Body of pancreas (tissue), 4 donors: ENCODE measurements around the gene AOC3. TPM values are rescaled to one million over a fixed set of nuclear protein-coding genes. Genes with fewer than 3 reads are reported as not detected.
A peak's percentile ranks its signal among the peaks of the same experiment; 100 is the strongest.

Source experiments
- ATAC-seq: fragments of 150-250 bp; one replicate; pipeline ENCODE4 v1.9.1; 2016
- DNase-seq, 4 donors: peaks; one replicate each; pipeline ENCODE4 v3.0.0-alpha.2; 2019
- H3K27ac ChIP-seq, 4 donors: fragments of 200-600 bp; sonication (generic); 1 replicate in 3 of 4; 2 replicates in 1 of 4; pipeline versions ENCODE4 v1.5.1 to v1.6.1; 2016 to 2019; ENCODE audit warnings: mild to moderate bottlenecking in 1 of 4, mixed read lengths in 1 of 4, moderate library complexity in 1 of 4
- H3K27me3 ChIP-seq, 2 donors: fragments of 200-600 bp; sonication (generic); one replicate each; pipeline ENCODE4 v1.6.0; 2016; ENCODE audit warnings: mild to moderate bottlenecking in 1 of 2
- H3K36me3 ChIP-seq, 2 donors: fragments of 200-600 bp; sonication (generic); replicated peaks in 1 of 2; 2 replicates each; pipeline ENCODE4 v1.5.1; 2016; ENCODE audit warnings: low read depth in 2 of 2; ENCODE audit not compliant: insufficient read depth in 1 of 2
- H3K4me1 ChIP-seq: fragments of 200-600 bp; sonication (generic); one replicate; pipeline ENCODE4 v1.6.0; 2016
- H3K4me3 ChIP-seq, 2 donors: fragments of 200-600 bp; sonication (generic); 1 replicate in 1 of 2; 2 replicates in 1 of 2; pipeline ENCODE4 v1.5.1; 2016 to 2019
- H3K9me3 ChIP-seq, 3 donors: fragments of 200-600 bp; sonication (generic); 1 replicate in 2 of 3; 2 replicates in 1 of 3; pipeline ENCODE4 v1.5.1; 2016
- CTCF ChIP-seq, 7 experiments: fragments of 450-650 bp in 4 of 7; fragments of 200-600 bp in 3 of 7; sonication (generic) in 3 of 7; IDR thresholded peaks; one replicate each; pipeline ENCODE4 v1.5.1; 2016 to 2019; ENCODE audit warnings: antibody characterized with exemption in 7 of 7
- POLR2A ChIP-seq, 3 donors: fragments of 450-650 bp; IDR thresholded peaks; one replicate each; pipeline ENCODE4 v1.6.1; 2016; ENCODE audit warnings: antibody characterized with exemption in 3 of 3, mild to moderate bottlenecking in 2 of 3
- WGBS, 2 donors: methylation state at CpG; one replicate each; pipeline ENCODE4 v1.1.5; 2017; 5-methylcytosine and 5-hydroxymethylcytosine counted together
- intact Hi-C: fragments of 100-400 bp; cut with DNase I; formaldehyde crosslinking; loops from one replicate; pipeline ENCODE4 v1.15.1; 2023
- total RNA-seq, 2 donors: library from RNA; depleted of rRNA; stranded (reverse); fragments of >200 nt; gene quantifications; one replicate each; pipeline ENCODE4 v1.1.0, GENCODE V29; 2016

AOC3 gene
- total RNA-seq, 2 donors from 2014 or later = 6.5 to 55.7 TPM

GRCh38 chr17:42891539-42892152, 40.6 kb downstream of the AOC3 start:
- TF ChIP-seq CTCF (IDR thresholded peaks at IDR 0.05) (no peak), POLR2A (IDR thresholded peaks at IDR 0.05) (no peak)
- Histone ChIP-seq H3K9me3 (no peaks in the 10 kb centered on the region), H3K27me3 (no peaks in the 10 kb centered on the region), H3K4me3 (no peak overlapping the region), H3K36me3 (no peaks in the 10 kb centered on the region), H3K4me1 (peaks cover 61% of the 10 kb centered on the region), H3K27ac (peak overlapping the region; percentile 23 to 94 (median 52))
- intact Hi-C loops = no loop called here
- 40 to 53% methylated on average over 10 of the region's 10 CpGs for WGBS, 2 donors
- no peak for ATAC-seq
- DNase-seq = peak in 3 of 4 donors; percentile 47 to 50 (median 50)

DNA sequence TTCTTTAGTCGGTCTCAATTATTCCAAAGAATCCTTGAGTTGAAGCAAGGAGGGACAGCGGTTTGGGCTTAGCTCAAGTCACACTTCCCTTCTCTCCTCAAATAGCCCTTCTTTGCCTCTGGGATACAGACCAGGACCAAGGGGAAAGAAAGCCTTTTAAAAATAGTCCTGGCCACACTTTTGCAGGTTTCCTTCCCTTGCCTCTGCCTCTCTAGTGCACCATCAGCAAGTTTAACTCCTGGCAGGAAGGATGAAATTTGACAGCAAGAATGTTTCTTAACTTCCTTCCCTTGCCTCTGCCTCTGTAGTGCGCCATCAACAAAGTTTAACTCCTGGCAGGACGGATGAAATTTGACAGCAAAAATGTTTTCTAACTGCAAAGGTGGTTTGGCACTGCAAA, 42.4 kb downstream of the AOC3 start:
- no peak for DNase-seq
- Histone ChIP-seq H3K36me3 (no peaks in the 10 kb centered on the region), H3K9me3 (no peaks in the 10 kb centered on the region), H3K4me3 (no peak overlapping the region), H3K4me1 (peaks cover 50% of the 10 kb centered on the region), H3K27ac (peak overlapping the region; percentile 74 to 94 (median 86)), H3K27me3 (no peaks in the 10 kb centered on the region)
- TF ChIP-seq CTCF (IDR thresholded peaks at IDR 0.05) = no peak
- intact Hi-C loops = no loop called here
- no peak for ATAC-seq
- WGBS, 2 donors = 37 to 42% methylated on average over 4 of the region's 4 CpGs

- Histone ChIP-seq H3K4me3 (no peak overlapping the region), H3K4me1 (peaks cover 50% of the 10 kb centered on the region), H3K9me3 (no peaks in the 10 kb centered on the region), H3K27ac (peak overlapping the region; percentile 74 to 94 (median 86)), H3K27me3 (no peaks in the 10 kb centered on the region), H3K36me3 (no peaks in the 10 kb centered on the region)
- TF ChIP-seq POLR2A (IDR thresholded peaks at IDR 0.05) (no peak), CTCF (IDR thresholded peaks at IDR 0.05) (no peak)
- intact Hi-C loops = no loop called here
- 31 to 35% methylated on average over 12 of the region's 12 CpGs for WGBS, 2 donors
- ATAC-seq = peak; percentile 89
- DNase-seq = peak; percentile 78 to 92 (median 88)
Observed at GRCh38 chr17:42894283-42895184, 43.5 kb downstream of the AOC3 start.

DNA sequence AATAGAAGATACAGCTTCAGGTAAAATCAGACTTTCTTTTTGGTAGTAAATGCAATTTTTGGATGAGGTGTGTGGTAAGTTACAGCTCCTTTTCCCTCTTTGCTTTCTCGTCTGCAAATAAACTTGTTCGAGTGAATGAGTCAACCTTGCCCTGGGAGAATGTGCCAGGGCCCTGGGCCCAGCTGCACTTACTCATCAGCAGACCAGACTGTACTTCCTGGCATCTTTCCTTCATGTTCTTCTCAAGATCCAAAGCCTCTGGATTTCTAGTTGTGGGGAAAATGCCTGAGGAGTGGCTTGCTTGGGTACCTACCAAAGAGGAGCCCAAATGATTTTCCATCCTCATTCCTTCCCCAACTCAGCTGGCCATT, 44.2 kb downstream of the AOC3 start:
- DNase-seq = peak; percentile 71 to 90 (median 86)

More for the DNA sequence above, 44.2 kb downstream of the AOC3 start:
- Histone ChIP-seq H3K36me3 (no peaks in the 10 kb centered on the region), H3K4me3 (no peak overlapping the region), H3K27ac (peak overlapping the region; percentile 74 to 94 (median 86)), H3K4me1 (peaks cover 50% of the 10 kb centered on the region), H3K27me3 (no peaks in the 10 kb centered on the region), H3K9me3 (no peaks in the 10 kb centered on the region)
- intact Hi-C loops = no loop called here
- ATAC-seq = peak; percentile 74
- no peak for TF ChIP-seq CTCF (IDR thresholded peaks at IDR 0.05)
- peak in 1 of 3 donors; percentile 15 for TF ChIP-seq POLR2A (IDR thresholded peaks at IDR 0.05)
- 4 to 20% methylated on average over 2 of the region's 2 CpGs for WGBS, 2 donors
